Peyer's patch (tissue), 4 donors: ENCODE measurements around the gene PLN. TPM values are rescaled to one million over a fixed set of nuclear protein-coding genes. Genes with fewer than 3 reads are reported as not detected.

Source experiments
- DNase-seq, 3 donors: peaks; one replicate each; pipeline ENCODE4 v3.0.0-alpha.2; 2017 to 2019
- H3K27ac ChIP-seq, 4 donors: fragments of 200-600 bp; sonication (generic); one replicate each; pipeline ENCODE4 v1.5.1; 2016 to 2019
- H3K27me3 ChIP-seq, 2 donors: fragments of 200-600 bp; sonication (generic); one replicate each; pipeline ENCODE4 v1.5.1; 2019
- H3K36me3 ChIP-seq, 3 donors: fragments of 200-600 bp; sonication (generic); one replicate each; pipeline ENCODE4 v1.5.1; 2016 to 2019
- H3K4me1 ChIP-seq, 4 donors: fragments of 200-600 bp; sonication (generic); one replicate each; pipeline ENCODE4 v1.5.1; 2016 to 2019
- H3K4me3 ChIP-seq, 4 donors: fragments of 200-600 bp; sonication (generic); 1 replicate in 3 of 4; 2 replicates in 1 of 4; pipeline ENCODE4 v1.5.1; 2016 to 2019; ENCODE audit warnings: mild to moderate bottlenecking in 1 of 4
- H3K9me3 ChIP-seq, 4 donors: fragments of 200-600 bp; sonication (generic); one replicate each; pipeline ENCODE4 v1.5.1; 2016 to 2019; ENCODE audit warnings: mild to moderate bottlenecking in 1 of 4
- CTCF ChIP-seq, 6 experiments: fragments of 450-650 bp in 4 of 6; fragments of 200-600 bp in 2 of 6; sonication (generic) in 1 of 6; IDR thresholded peaks; one replicate each; pipeline ENCODE4 v1.5.1; 2017 to 2019; ENCODE audit warnings: antibody characterized with exemption in 6 of 6, mild to moderate bottlenecking in 3 of 6, moderate library complexity in 1 of 6
- POLR2A ChIP-seq, 2 donors: fragments of 450-650 bp; IDR thresholded peaks; one replicate each; pipeline ENCODE4 v1.5.1; 2017; ENCODE audit warnings: antibody characterized with exemption in 2 of 2, mild to moderate bottlenecking in 2 of 2, moderate library complexity in 2 of 2
- total RNA-seq, 4 donors: library from RNA; depleted of rRNA; stranded (reverse); fragments of >200 nt; gene quantifications; one replicate each; pipeline ENCODE4 v1.1.0, GENCODE V29; 2016

PLN gene
- total RNA-seq, 4 donors from 2014 or later = 6.1 to 28.9 (median 12.2) TPM

GRCh38 chr6:118578617-118579016, 30.5 kb downstream of the PLN start:
- no peaks in the 10 kb centered on the region for H3K27me3 ChIP-seq
- no peak for DNase-seq
- TF ChIP-seq POLR2A (IDR thresholded peaks at IDR 0.05) = no peak
- TF ChIP-seq CTCF (IDR thresholded peaks at IDR 0.05) = no peak
- H3K36me3 ChIP-seq = peaks cover 0 to 14% (median 0%) of the 10 kb centered on the region in 3 donors
- no peak overlapping the region for H3K4me3 ChIP-seq
- no peaks in the 10 kb centered on the region for H3K4me1 ChIP-seq
- peaks cover 0 to 29% (median 12%) of the 10 kb centered on the region in 4 donors for H3K9me3 ChIP-seq
- no peak overlapping the region for H3K27ac ChIP-seq

- TF ChIP-seq CTCF (IDR thresholded peaks at IDR 0.05) (no peak), POLR2A (IDR thresholded peaks at IDR 0.05) (no peak)
- H3K4me3 ChIP-seq = no peak overlapping the region
- peaks cover 0 to 5% (median 0%) of the 10 kb centered on the region in 3 donors for H3K36me3 ChIP-seq
- H3K9me3 ChIP-seq = peaks cover 0 to 19% (median 7%) of the 10 kb centered on the region in 4 donors
- H3K27me3 ChIP-seq = no peaks in the 10 kb centered on the region
- no peaks in the 10 kb centered on the region for H3K4me1 ChIP-seq
- no peak for DNase-seq
- no peak overlapping the region for H3K27ac ChIP-seq
These were observed 31.7 kb downstream of the PLN start for GRCh38 chr6:118579786-118580185.

GRCh38 chr6:118580585-118581419, 32.7 kb downstream of the PLN start:
- TF ChIP-seq POLR2A (IDR thresholded peaks at IDR 0.05) (no peak), CTCF (IDR thresholded peaks at IDR 0.05) (peak in 5 of 6 experiments; percentile 27 to 87 (median 80))
- no peaks in the 10 kb centered on the region for H3K4me1 ChIP-seq
- peak in 1 of 3 donors; percentile 70 for DNase-seq
- no peaks in the 10 kb centered on the region for H3K27me3 ChIP-seq
- peaks cover 0 to 17% (median 3%) of the 10 kb centered on the region in 4 donors for H3K9me3 ChIP-seq
- H3K36me3 ChIP-seq = peaks cover 0 to 4% (median 0%) of the 10 kb centered on the region in 3 donors
- no peak overlapping the region for H3K4me3 ChIP-seq
- no peak overlapping the region for H3K27ac ChIP-seq

- no peaks in the 10 kb centered on the region for H3K27me3 ChIP-seq
- no peak for DNase-seq
These were observed 33.4 kb downstream of the PLN start for GRCh38 chr6:118581489-118581959.

GRCh38 chr6:118584911-118585310, 36.8 kb downstream of the PLN start:
- no peaks in the 10 kb centered on the region for H3K27me3 ChIP-seq
- H3K4me1 ChIP-seq = no peaks in the 10 kb centered on the region
- H3K36me3 ChIP-seq = no peaks in the 10 kb centered on the region
- no peak overlapping the region for H3K4me3 ChIP-seq
- no peak for TF ChIP-seq POLR2A (IDR thresholded peaks at IDR 0.05)
- no peak overlapping the region for H3K27ac ChIP-seq
- H3K9me3 ChIP-seq = peaks cover 0 to 4% (median 0%) of the 10 kb centered on the region in 4 donors
- no peak for DNase-seq

More at GRCh38 chr6:118581489-118581959, 33.4 kb downstream of the PLN start:
- Histone ChIP-seq H3K36me3 (no peaks in the 10 kb centered on the region), H3K9me3 (peaks cover 0 to 17% (median 3%) of the 10 kb centered on the region in 4 donors), H3K4me1 (no peaks in the 10 kb centered on the region), H3K27ac (no peak overlapping the region), H3K4me3 (no peak overlapping the region)
- TF ChIP-seq POLR2A (IDR thresholded peaks at IDR 0.05) (no peak), CTCF (IDR thresholded peaks at IDR 0.05) (no peak)
